Fibroblast of lung (primary cell): ENCODE results near the gene PCDHA1.

ENCODE experiments used
- CTCF ChIP-seq, 2 donors: IDR thresholded peaks in 1 of 2; conservative IDR thresholded peaks in 1 of 2; 1 replicate in 1 of 2; 2 replicates in 1 of 2; pipeline ENCODE4 v1.5.1; 2011 to 2012; ENCODE audit warnings: low read length in 2 of 2, control low read depth in 1 of 2, inconsistent platforms in 1 of 2, low read depth in 1 of 2, mild to moderate bottlenecking in 1 of 2
- EZH2 ChIP-seq: IDR thresholded peaks from 2 replicates; pipeline ENCODE4 v1.5.1; 2012; ENCODE audit warnings: low read length, control low read depth, mild to moderate bottlenecking; ENCODE audit errors: missing control alignments

- TF ChIP-seq CTCF (conservative IDR thresholded peaks at IDR 0.05 in 1 of 2, IDR thresholded peaks at IDR 0.05 in 1 of 2; ENCODE audit: low read depth in 1 of 2, low read length in 2 of 2) (no peak), EZH2 (no peak)
Measured at GRCh38 chr5:140977003-140977402, 191.1 kb downstream of the PCDHA1 start.
